Chondrocyte (in vitro differentiated cells): ENCODE data around the gene KLRC3. TPM values are rescaled to one million over a fixed set of nuclear protein-coding genes. Genes with fewer than 3 reads are reported as not detected.
"Not testable (repeated sequence)": the region's sequence is repeated elsewhere in the genome, so short reads cannot be mapped to it uniquely, and the experiment has no call there.

ENCODE experiments used
- DNase-seq: peaks from one replicate; pipeline ENCODE4 v3.0.0; 2021; ENCODE audit warnings: mixed read lengths, low spot score
- H3K27ac Mint-ChIP-seq: one replicate; pipeline ENCODE4 v1.8.0; 2021; ENCODE audit warnings: mild to moderate bottlenecking, moderate library complexity, mixed read lengths; ENCODE audit not compliant: unreplicated experiment
- H3K27me3 Mint-ChIP-seq: 2 replicates; pipeline ENCODE4 v1.8.0; 2021; ENCODE audit warnings: low read depth, mixed read lengths
- H3K36me3 Mint-ChIP-seq: 2 replicates; pipeline ENCODE4 v1.8.0; 2021; ENCODE audit warnings: low read depth, mixed read lengths
- H3K4me1 Mint-ChIP-seq: 2 replicates; pipeline ENCODE4 v1.8.0; 2021; ENCODE audit warnings: low read depth, mild to moderate bottlenecking, mixed read lengths
- H3K4me3 Mint-ChIP-seq: one replicate; pipeline ENCODE4 v1.8.0; 2021; ENCODE audit warnings: mild to moderate bottlenecking, moderate library complexity, mixed read lengths; ENCODE audit not compliant: unreplicated experiment
- H3K9me3 Mint-ChIP-seq: 2 replicates; pipeline ENCODE4 v1.8.0; 2021; ENCODE audit warnings: low read depth, mixed read lengths
- CTCF ChIP-seq: fragments of 200-600 bp; sonication (generic); IDR thresholded peaks from 2 replicates; pipeline ENCODE4 v1.5.0; 2021; ENCODE audit warnings: antibody characterized with exemption, mild to moderate bottlenecking, moderate library complexity
- total RNA-seq: library from RNA; stranded (reverse); gene quantifications from 3 replicates; pipeline ENCODE4 v1.2.1, GENCODE V29; 2021

KLRC3 gene
- total RNA-seq, 1 donor from 2014 or later = not detected

- not testable (repeated sequence) for H3K9me3 Mint-ChIP-seq, H3K27me3 Mint-ChIP-seq, H3K4me3 Mint-ChIP-seq
Measured at GRCh38 chr12:10424260-10424899, 4.0 kb upstream of the KLRC3 start.

GRCh38 chr12:10422159-10422558 lies 1.8 kb upstream of the KLRC3 start:
- not testable (repeated sequence) for H3K4me3 Mint-ChIP-seq, DNase-seq, H3K9me3 Mint-ChIP-seq, H3K4me1 Mint-ChIP-seq, H3K27me3 Mint-ChIP-seq, H3K36me3 Mint-ChIP-seq, H3K27ac Mint-ChIP-seq

More at GRCh38 chr12:10424260-10424899, 4.0 kb upstream of the KLRC3 start:
- not testable (repeated sequence) for H3K4me1 Mint-ChIP-seq, H3K36me3 Mint-ChIP-seq, H3K27ac Mint-ChIP-seq, DNase-seq

GRCh38 chr12:10409392-10409791 lies 11.0 kb downstream of the KLRC3 start, which contains the start of gene KLRC4:
KLRC4 (minus strand) TSS chr12:10409757; CDS start chr12:10409575, 182 bp downstream.
- Mint-ChIP-seq H3K4me1 (no peaks in the 10 kb centered on the region), H3K27ac (no peak within 1 kb of the TSS), H3K4me3 (no peak within 1 kb of the TSS), H3K27me3 (no peaks in the 10 kb centered on the region), H3K36me3 (no peaks in the 10 kb centered on the region), H3K9me3 (peaks cover 8% of the 10 kb centered on the region)
- no peak for TF ChIP-seq CTCF
- DNase-seq = no peak

GRCh38 chr12:10408842-10409241 lies 11.6 kb downstream of the KLRC3 start:
- Mint-ChIP-seq H3K27me3 (no peaks in the 10 kb centered on the region), H3K4me3 (no peak overlapping the region), H3K4me1 (no peaks in the 10 kb centered on the region), H3K36me3 (no peaks in the 10 kb centered on the region), H3K9me3 (peaks cover 8% of the 10 kb centered on the region), H3K27ac (no peak overlapping the region)
- no peak for DNase-seq
- TF ChIP-seq CTCF = no peak

GRCh38 chr12:10406725-10407124 lies 13.7 kb downstream of the KLRC3 start:
- Mint-ChIP-seq H3K27me3 (no peaks in the 10 kb centered on the region), H3K4me1 (no peaks in the 10 kb centered on the region), H3K27ac (no peak overlapping the region), H3K36me3 (no peaks in the 10 kb centered on the region), H3K4me3 (no peak overlapping the region), H3K9me3 (peaks cover 8% of the 10 kb centered on the region)
- no peak for TF ChIP-seq CTCF
- DNase-seq = no peak

GRCh38 chr12:10405294-10405693 lies 15.1 kb downstream of the KLRC3 start:
- Mint-ChIP-seq H3K4me1 (peaks cover 4% of the 10 kb centered on the region), H3K36me3 (no peaks in the 10 kb centered on the region), H3K4me3 (no peak overlapping the region), H3K9me3 (peaks cover 8% of the 10 kb centered on the region), H3K27me3 (no peaks in the 10 kb centered on the region), H3K27ac (no peak overlapping the region)
- no peak for DNase-seq
- no peak for TF ChIP-seq CTCF
